ENCODE data around the gene PNPLA5.

Gene PNPLA5

GRCh38 chr22:43901976-43902643 lies 10.3 kb upstream of the PNPLA5 start:
- DNase-seq (ENCODE audit: low spot score), result no peak

GRCh38 chr22:43900206-43900605 lies 8.4 kb upstream of the PNPLA5 start:
- no peak for DNase-seq (ENCODE audit: low spot score)

GRCh38 chr22:43897751-43898261 lies 6.0 kb upstream of the PNPLA5 start:
- DNase-seq (ENCODE audit: low spot score), result no peak

- DNase-seq (ENCODE audit: low spot score), result no peak
Observed at GRCh38 chr22:43895986-43896645, 4.3 kb upstream of the PNPLA5 start.

GRCh38 chr22:43894122-43894521 lies 2.3 kb upstream of the PNPLA5 start:
- no peak for DNase-seq (ENCODE audit: low spot score)

GRCh38 chr22:43893266-43893665 lies 1.5 kb upstream of the PNPLA5 start:
- DNase-seq (ENCODE audit: low spot score), result no peak

- no peak for DNase-seq (ENCODE audit: low spot score)
Observed at GRCh38 chr22:43892183-43892894, 526 bp upstream of the PNPLA5 start.

GRCh38 chr22:43890901-43891331 lies 897 bp downstream of the PNPLA5 start:
- no peak for DNase-seq (ENCODE audit: low spot score)

- DNase-seq (ENCODE audit: low spot score), result no peak
Observed at GRCh38 chr22:43889860-43890253, 2.0 kb downstream of the PNPLA5 start.

GRCh38 chr22:43889201-43889859 lies 2.5 kb downstream of the PNPLA5 start:
- DNase-seq (ENCODE audit: low spot score), result no peak

- no peak for DNase-seq (ENCODE audit: low spot score)
Observed at GRCh38 chr22:43888740-43889139, 3.1 kb downstream of the PNPLA5 start.

GRCh38 chr22:43887391-43887790 lies 4.4 kb downstream of the PNPLA5 start:
- no peak for DNase-seq (ENCODE audit: low spot score)

- DNase-seq (ENCODE audit: low spot score), result no peak
Observed at GRCh38 chr22:43886231-43886630, 5.6 kb downstream of the PNPLA5 start.

- no peak for DNase-seq (ENCODE audit: low spot score)
Observed at GRCh38 chr22:43885786-43886185, 6.0 kb downstream of the PNPLA5 start.

GRCh38 chr22:43885319-43885671 lies 6.5 kb downstream of the PNPLA5 start:
- DNase-seq (ENCODE audit: low spot score), result no peak

GRCh38 chr22:43884600-43885318 lies 7.1 kb downstream of the PNPLA5 start:
- peak; percentile 66 for DNase-seq (ENCODE audit: low spot score)

GRCh38 chr22:43883719-43884415 lies 7.9 kb downstream of the PNPLA5 start:
- DNase-seq (ENCODE audit: low spot score), result no peak

GRCh38 chr22:43883012-43883661 lies 8.7 kb downstream of the PNPLA5 start:
- peak; percentile 75 for DNase-seq (ENCODE audit: low spot score)

- DNase-seq (ENCODE audit: low spot score), result no peak
Observed at GRCh38 chr22:43882122-43882767, 9.6 kb downstream of the PNPLA5 start.
